ENCODE data around the gene KRT74.

KRT74 gene
- 0 to 0.05 reads per million in 2 donors for total RNA-seq

- DNase-seq: no peak
Measured at GRCh38 chr12:52573743-52574142, at the start of gene KRT74. TSS of gene KRT74 (minus strand) at chr12:52573843. CDS start at chr12:52573777, 66 bp downstream.

- no peak for DNase-seq
Measured at GRCh38 chr12:52622349-52622748, 48.7 kb upstream of the KRT74 start.

GRCh38 chr12:52618866-52619265 is 45.2 kb upstream of the KRT74 start:
- DNase-seq: no peak

- DNase-seq: no peak
Measured at GRCh38 chr12:52618216-52618615, 44.6 kb upstream of the KRT74 start, which contains the start of gene KRT73. TSS of gene KRT73 (minus strand) at chr12:52618559. CDS start at chr12:52618524, 35 bp downstream.

- no peak for DNase-seq
Measured at GRCh38 chr12:52617403-52617785, 43.8 kb upstream of the KRT74 start.

- DNase-seq: no peak
Measured at GRCh38 chr12:52616680-52617402, 43.2 kb upstream of the KRT74 start.

- DNase-seq: no peak
Measured at GRCh38 chr12:52615912-52616311, 42.3 kb upstream of the KRT74 start.

GRCh38 chr12:52615208-52615868 is 41.7 kb upstream of the KRT74 start:
- DNase-seq: no peak

GRCh38 chr12:52614381-52615207 is 41.0 kb upstream of the KRT74 start:
- DNase-seq: no peak

- no peak for DNase-seq
Measured at GRCh38 chr12:52613384-52614030, 39.9 kb upstream of the KRT74 start.

GRCh38 chr12:52612431-52613383 is 39.1 kb upstream of the KRT74 start:
- no peak for DNase-seq

GRCh38 chr12:52611080-52611468 is 37.4 kb upstream of the KRT74 start:
- no peak for DNase-seq

GRCh38 chr12:52608826-52609630 is 35.4 kb upstream of the KRT74 start:
- DNase-seq: no peak

- no peak for DNase-seq
Measured at GRCh38 chr12:52608161-52608560, 34.5 kb upstream of the KRT74 start.

GRCh38 chr12:52607314-52607713 is 33.7 kb upstream of the KRT74 start:
- no peak for DNase-seq

- DNase-seq: no peak
Measured at GRCh38 chr12:52606581-52607218, 33.1 kb upstream of the KRT74 start.

- no peak for DNase-seq
Measured at GRCh38 chr12:52606096-52606495, 32.5 kb upstream of the KRT74 start.

- no peak for DNase-seq
Measured at GRCh38 chr12:52605542-52605941, 31.9 kb upstream of the KRT74 start.

- no peak for DNase-seq
Measured at GRCh38 chr12:52604859-52605258, 31.2 kb upstream of the KRT74 start.

- DNase-seq: no peak
Measured at GRCh38 chr12:52603314-52603713, 29.7 kb upstream of the KRT74 start.
